GM12874 (cell line): Measurements from ENCODE around the gene MBNL3.

Experiments
- TF ChIP-seq, protein P1 (sequence below): IDR thresholded peaks from 2 replicates; pipeline ENCODE4 v1.5.1; 2011; ENCODE audit warnings: low read depth, mild to moderate bottlenecking, control low read depth, low read length, moderate library complexity; ENCODE audit not compliant: insufficient read depth

MBNL3 gene

GRCh38 chrX:132353430-132353829 lies 135.4 kb downstream of the MBNL3 start:
- TF ChIP-seq, protein P1, sequence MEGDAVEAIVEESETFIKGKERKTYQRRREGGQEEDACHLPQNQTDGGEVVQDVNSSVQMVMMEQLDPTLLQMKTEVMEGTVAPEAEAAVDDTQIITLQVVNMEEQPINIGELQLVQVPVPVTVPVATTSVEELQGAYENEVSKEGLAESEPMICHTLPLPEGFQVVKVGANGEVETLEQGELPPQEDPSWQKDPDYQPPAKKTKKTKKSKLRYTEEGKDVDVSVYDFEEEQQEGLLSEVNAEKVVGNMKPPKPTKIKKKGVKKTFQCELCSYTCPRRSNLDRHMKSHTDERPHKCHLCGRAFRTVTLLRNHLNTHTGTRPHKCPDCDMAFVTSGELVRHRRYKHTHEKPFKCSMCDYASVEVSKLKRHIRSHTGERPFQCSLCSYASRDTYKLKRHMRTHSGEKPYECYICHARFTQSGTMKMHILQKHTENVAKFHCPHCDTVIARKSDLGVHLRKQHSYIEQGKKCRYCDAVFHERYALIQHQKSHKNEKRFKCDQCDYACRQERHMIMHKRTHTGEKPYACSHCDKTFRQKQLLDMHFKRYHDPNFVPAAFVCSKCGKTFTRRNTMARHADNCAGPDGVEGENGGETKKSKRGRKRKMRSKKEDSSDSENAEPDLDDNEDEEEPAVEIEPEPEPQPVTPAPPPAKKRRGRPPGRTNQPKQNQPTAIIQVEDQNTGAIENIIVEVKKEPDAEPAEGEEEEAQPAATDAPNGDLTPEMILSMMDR, result no peak

DNA sequence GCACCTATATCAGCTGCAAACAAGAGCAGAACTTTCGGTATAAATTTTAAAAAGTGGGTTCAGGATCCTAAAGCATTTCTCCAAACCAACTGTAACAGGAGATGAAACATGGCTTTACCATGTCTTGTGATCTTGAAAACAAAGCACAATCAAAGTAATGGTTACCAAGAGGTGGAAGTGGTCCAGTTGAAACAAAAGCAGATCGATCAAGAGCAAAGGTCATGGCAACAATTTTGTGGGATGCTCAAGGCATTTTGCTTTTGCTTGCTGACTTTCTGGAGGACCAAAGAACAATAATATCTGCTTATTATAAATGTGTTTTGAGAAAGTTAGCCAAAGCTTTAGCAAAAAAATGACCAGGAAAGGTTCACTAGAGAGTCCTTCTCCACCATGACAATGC lies 152.7 kb downstream of the MBNL3 start:
- TF ChIP-seq, protein P1, result no peak

GRCh38 chrX:132333351-132333750 lies 155.5 kb downstream of the MBNL3 start:
- TF ChIP-seq, protein P1, result no peak

DNA sequence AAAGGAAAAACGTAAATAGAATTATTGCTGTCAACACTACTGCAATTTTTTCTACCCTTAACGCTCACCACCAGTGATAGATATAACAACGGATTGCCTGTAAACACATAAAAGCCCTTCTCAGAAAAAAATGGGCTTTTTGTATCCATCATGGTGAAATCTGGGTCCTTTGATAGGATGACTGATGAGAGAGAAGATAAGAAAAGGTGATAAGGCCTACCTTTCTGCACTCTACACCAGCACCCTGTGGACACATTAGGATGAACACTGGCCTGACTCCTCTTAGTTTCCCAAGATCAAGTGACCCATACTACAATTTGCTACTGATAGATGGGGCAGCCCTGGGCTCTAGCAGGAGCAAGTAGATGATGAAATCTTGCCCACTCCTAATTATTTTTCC lies 157.3 kb downstream of the MBNL3 start:
- TF ChIP-seq, protein P1, result no peak

GRCh38 chrX:132331000-132331399 lies 157.8 kb downstream of the MBNL3 start:
- TF ChIP-seq, protein P1, result no peak

DNA sequence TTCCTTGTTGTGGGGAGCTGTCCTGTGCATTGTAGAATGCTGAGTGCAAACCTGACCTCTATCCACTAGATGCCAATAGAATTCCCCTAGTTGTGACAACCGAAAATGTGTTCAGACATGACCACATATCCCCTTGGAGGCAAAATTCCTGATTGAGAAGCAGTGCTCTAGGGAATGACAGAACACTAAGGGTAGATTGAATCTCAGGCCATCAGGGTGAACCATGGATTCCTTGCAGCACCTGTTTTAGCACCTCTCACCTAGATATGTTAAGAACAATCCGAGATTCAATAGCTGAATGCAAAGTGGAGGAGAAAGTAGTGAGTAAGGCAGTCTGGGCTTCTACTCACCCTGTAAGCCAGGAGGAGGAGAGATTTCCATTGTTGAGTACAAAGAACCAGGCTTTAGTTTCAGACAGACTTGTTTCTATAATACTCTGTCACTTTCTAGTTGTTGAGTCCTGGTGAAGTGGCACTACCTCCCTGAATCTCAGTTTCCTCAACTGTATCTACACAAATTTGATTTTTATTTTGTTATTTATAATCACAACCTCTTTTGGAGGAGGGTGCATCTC lies 158.6 kb downstream of the MBNL3 start:
- TF ChIP-seq, protein P1, result no peak
